Adrenal gland (tissue), 5 donors: ENCODE data around the gene ADAM10.

Source experiments
- POLR2A ChIP-seq, 2 donors: fragments of 450-650 bp; IDR thresholded peaks; one replicate each; pipeline ENCODE4 v1.6.1; 2017; ENCODE audit warnings: antibody characterized with exemption in 2 of 2, mild to moderate bottlenecking in 2 of 2, moderate library complexity in 1 of 2
- TF ChIP-seq, protein P1 (sequence below), 6 experiments: fragments of 450-650 bp in 4 of 6; fragments of 200-600 bp in 2 of 6; sonication (generic) in 1 of 6; IDR thresholded peaks; 1 replicate in 5 of 6; 2 replicates in 1 of 6; pipeline versions ENCODE4 v1.5.1 to v1.8.0; 2016 to 2021; ENCODE audit warnings: antibody characterized with exemption in 6 of 6, mild to moderate bottlenecking in 2 of 6, moderate library complexity in 1 of 6
- donor health status: DM: no; HTN: no; CAD: no.

DNA sequence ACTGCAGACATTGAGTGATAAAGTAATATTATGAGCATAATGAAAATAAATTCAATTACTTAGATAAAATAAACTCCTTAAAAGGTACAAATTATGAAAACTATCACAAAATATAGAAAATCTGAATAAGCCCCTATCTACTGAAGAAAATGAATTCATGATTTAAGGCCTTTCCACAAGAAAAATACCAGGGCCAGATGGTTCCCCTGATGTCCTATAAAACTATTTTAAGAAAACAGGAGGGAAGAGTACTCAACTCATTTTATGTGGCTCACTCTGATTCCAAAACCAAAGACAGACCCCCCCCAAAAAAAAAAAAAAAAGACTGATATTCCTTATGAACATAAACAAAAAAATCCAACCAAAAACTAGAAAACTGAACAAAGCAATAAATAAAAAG is 59.9 kb downstream of the ADAM10 start:
- TF ChIP-seq, protein P1, sequence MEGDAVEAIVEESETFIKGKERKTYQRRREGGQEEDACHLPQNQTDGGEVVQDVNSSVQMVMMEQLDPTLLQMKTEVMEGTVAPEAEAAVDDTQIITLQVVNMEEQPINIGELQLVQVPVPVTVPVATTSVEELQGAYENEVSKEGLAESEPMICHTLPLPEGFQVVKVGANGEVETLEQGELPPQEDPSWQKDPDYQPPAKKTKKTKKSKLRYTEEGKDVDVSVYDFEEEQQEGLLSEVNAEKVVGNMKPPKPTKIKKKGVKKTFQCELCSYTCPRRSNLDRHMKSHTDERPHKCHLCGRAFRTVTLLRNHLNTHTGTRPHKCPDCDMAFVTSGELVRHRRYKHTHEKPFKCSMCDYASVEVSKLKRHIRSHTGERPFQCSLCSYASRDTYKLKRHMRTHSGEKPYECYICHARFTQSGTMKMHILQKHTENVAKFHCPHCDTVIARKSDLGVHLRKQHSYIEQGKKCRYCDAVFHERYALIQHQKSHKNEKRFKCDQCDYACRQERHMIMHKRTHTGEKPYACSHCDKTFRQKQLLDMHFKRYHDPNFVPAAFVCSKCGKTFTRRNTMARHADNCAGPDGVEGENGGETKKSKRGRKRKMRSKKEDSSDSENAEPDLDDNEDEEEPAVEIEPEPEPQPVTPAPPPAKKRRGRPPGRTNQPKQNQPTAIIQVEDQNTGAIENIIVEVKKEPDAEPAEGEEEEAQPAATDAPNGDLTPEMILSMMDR (IDR thresholded peaks at IDR 0.05) = no peak
- TF ChIP-seq POLR2A (IDR thresholded peaks at IDR 0.05) = no peak
